Stromal cell of bone marrow (primary cell): ENCODE measurements around the gene SCMH1.
A peak's percentile ranks its signal among the peaks of the same experiment; 100 is the strongest.
"Not testable (repeated sequence)": the region's sequence is repeated elsewhere in the genome, so short reads cannot be mapped to it uniquely, and the experiment has no call there.

Experiments
- DNase-seq: peaks from one replicate; pipeline ENCODE4 v3.0.0-alpha.2; 2012; ENCODE audit warnings: low read depth

The SCMH1 gene

DNA sequence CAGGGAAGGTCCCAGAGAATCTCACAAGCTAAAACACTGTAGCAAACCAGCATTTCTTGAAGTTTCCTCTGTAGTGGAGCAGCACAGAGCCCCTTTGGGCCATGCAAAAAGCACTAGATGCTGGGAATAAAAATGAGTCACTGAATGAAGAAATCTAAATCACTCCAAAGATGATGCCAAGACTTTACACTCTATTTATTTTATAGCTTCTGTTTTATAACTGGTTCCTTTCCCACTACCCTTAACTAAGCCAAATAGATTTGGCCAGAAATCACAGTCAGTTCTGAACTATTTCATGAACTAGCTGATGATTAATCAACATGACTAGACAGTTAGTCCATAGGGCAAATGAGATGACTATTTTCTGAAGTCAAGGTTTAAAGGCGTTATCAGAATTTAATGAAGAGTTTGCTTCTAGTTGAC is 89.5 kb downstream of the SCMH1 start:
- peak; percentile 93 for DNase-seq

GRCh38 chr1:41151846-41152245 is 90.3 kb downstream of the SCMH1 start:
- no peak for DNase-seq

DNA sequence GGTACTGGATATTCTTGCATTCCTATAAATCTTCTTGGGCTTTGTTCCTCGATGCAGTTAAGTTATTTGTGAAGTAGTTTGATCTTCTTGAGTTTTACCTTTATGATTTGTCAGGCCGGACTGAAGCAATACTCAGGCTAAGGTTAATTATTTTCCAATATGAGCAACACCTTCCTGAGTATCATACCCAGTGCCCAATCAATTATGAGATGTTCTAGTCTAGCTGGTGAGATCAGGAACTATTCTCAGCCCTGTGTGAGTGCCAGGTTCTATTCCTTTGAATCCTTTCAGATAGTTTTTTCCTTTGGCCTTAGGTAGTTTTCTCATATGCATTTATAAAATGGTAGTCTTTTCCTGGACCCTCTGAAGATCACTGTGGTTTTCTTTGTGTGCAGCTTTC is 92.5 kb downstream of the SCMH1 start:
- DNase-seq = no peak

- no peak for DNase-seq
Measured at GRCh38 chr1:41144285-41144684, 97.8 kb downstream of the SCMH1 start.

DNA sequence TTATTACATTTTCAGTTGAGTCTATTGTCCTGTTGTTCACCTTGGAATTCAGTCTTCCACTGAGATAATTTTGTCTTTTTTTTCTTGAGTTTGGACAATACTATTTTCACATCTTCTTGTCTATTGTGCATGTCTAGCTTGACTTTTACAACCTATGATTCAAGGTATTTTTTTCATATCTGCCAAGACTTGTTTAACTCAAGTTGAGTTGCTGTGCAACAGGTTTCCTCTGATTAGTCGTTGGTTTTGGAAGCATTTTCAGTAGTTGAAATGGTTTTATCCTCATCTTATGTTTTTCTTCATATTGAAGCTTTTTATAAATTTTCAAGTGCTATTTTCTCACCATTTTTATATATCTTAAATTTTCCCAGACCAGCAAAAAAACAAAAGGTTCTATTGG is 103.6 kb downstream of the SCMH1 start:
- DNase-seq = no peak

GRCh38 chr1:41135196-41135947 is 106.7 kb downstream of the SCMH1 start:
- no peak for DNase-seq

- not testable (repeated sequence) for DNase-seq
Measured at GRCh38 chr1:41134325-41134724, 107.8 kb downstream of the SCMH1 start.

- DNase-seq = peak; percentile 81
Measured at GRCh38 chr1:41122851-41123518, 119.1 kb downstream of the SCMH1 start.

DNA sequence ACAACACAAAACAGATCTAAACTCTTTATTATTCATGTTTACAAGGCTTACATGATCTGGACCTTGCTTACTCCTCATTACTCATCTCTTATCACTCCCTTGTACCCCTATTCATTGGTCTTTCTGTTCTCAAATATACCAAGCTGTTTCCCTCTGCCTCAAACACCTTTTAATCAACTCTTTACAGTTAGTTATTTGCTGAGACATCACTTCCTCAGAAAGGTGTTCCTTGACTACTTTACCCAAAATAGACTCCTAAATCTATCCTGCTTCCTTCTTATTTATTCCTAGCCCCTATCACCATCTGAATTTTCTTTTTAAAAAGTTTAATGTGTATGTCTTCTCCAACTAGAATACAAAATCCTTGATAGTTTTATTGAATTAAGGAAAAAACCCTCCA is 120.0 kb downstream of the SCMH1 start:
- no peak for DNase-seq

- DNase-seq = no peak
Measured at GRCh38 chr1:41118645-41119044, 123.5 kb downstream of the SCMH1 start.

- not testable (repeated sequence) for DNase-seq
Measured at GRCh38 chr1:41117241-41117640, 124.9 kb downstream of the SCMH1 start.

DNA sequence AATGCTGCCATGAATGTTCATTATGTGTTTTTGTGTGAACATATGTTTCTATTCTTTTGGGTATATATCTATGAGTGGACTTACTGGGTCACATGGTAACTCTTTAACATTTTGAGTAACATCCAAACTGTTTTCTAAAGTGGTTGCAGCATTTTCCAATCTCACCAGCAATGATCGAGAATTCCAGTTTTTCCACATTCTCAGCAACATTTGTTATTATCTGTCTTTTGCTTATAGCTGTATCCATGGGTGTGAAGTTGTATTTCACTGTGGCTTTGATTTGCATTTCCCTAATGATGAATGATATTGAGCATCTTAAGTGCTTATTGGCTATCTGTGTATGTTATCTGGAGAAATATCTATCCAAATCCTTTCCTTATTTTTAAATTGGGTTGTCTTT is 131.4 kb downstream of the SCMH1 start:
- no peak for DNase-seq

GRCh38 chr1:41110286-41110685 is 131.8 kb downstream of the SCMH1 start:
- DNase-seq = no peak

GRCh38 chr1:41109310-41110197 is 132.6 kb downstream of the SCMH1 start:
- DNase-seq = peak; percentile 87

DNA sequence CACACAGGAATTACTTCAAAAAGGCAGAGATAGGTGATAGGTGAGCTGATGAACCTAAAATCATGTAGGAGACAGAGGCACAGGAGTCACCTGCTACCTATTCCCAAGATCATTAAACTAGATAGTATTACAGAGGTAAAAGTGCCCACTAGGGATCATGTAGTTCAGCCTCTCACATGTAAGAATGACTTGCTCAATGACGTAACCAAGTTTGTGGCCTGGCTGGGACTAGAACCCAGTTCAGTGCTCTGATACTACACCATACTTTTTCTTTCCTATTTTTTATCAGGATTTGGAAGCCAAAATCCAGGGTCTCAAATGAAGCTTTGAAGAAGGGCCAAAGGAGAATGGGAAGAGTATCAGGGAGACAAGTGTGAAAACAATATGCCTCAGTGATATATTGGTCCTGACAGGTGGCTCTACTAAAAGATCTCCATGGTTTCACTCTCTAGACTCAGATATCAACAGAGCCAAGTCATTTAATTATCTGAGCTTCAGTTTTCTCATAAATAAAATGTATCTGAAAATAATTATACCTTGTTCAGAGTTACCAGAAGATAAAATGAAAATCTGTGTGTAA is 133.3 kb downstream of the SCMH1 start:
- no peak for DNase-seq

DNA sequence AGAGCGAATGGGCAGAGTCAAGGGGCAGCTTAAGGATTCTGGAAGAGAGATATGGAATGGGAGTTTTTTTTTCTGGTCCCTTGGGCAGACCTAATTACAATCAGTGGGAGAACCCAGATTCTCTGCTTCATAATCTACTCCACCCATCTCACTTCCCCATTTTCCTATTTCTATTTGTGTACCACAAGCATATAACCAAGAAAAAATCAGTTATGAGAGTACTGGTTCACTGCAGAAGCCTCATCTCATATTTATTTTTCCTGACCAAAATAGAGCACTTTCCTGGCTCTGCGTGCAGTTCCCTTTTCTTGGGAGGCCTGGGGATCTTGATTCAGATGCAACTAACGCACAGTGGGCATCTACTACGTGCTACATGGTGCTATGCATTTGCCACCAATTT is 138.3 kb downstream of the SCMH1 start:
- DNase-seq = no peak

DNA sequence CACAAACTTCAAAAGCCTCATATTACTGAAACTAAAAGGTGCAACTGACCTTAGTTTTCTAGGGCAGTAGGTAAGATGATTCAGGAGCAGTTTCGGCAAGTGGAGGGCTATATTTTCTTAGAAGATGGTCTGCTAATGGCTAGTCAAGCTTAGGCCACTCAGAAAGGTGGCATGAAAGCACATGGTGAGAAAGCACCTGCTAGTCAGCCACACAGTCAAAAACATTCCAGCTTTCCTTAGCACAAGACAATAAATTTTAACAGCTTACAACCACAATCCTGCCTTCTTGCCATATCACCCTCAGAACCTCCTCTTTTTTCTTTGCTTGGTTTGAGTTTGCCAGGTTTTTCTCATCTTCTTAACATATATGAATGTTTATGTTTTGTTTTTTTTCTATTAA is 139.5 kb downstream of the SCMH1 start:
- no peak for DNase-seq

- peak; percentile 97 for DNase-seq
Measured at GRCh38 chr1:41101950-41102607, 140.0 kb downstream of the SCMH1 start.

- DNase-seq = no peak
Measured at GRCh38 chr1:41101076-41101475, 141.0 kb downstream of the SCMH1 start.

DNA sequence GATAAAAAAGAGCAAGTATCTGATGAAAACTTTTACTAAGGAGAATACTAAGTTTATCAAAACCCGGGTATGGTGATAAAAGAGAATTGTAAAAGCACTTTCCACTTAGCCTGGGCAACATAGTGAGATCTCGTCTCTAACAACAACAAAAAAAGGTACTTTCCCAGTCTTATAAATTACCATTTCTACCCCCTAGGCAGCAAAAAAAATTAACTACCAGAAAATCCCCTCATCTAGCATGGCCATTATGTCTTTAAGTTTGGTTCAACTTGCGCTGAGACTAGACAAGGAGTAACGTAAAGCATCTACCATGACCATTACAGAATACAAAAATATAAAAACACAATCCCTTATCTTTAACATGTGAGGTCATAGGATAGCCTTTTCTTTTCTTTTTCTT is 141.9 kb downstream of the SCMH1 start:
- no peak for DNase-seq

DNA sequence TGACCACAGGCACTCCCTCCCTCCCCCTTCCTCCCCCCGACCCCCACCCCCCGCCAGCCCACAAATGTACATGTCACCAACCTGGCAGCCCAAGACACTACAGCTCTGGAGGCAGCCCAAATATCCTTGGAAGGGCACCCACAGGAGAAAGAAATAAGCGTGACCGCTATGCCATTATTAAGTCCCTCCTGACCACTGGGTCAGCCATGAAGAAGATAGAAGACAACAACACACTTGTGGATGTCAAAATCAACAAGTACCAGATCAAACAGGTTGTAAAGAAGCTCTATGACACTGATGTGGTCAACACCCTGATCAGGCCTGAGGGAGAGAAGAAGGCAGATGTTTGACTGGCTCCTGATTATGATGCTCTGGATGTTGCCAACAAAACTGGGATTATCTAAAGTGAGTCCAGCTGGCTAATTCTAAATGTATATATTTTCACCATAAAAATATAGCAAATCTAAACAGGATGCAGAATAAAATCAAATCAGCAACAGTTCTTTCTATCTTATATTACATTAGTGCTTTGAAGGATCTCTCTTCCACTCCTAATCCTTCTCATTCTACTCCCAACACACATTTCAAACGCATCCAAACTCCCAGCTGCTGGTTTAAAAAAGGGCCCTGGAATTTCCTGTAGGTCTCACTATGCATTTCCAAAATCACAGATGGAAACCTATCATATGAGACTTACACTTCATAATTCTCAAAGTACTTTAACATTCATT is 143.2 kb downstream of the SCMH1 start:
- DNase-seq = no peak
